Measurements from ENCODE around the gene PRKCA. TPM values are rescaled to one million over a fixed set of nuclear protein-coding genes. Genes with fewer than 3 reads are reported as not detected.

The PRKCA gene
- total RNA-seq, 6 experiments from 2014 or later, result 81.2 to 106 (median 92.9) TPM

- TF ChIP-seq, protein P1, sequence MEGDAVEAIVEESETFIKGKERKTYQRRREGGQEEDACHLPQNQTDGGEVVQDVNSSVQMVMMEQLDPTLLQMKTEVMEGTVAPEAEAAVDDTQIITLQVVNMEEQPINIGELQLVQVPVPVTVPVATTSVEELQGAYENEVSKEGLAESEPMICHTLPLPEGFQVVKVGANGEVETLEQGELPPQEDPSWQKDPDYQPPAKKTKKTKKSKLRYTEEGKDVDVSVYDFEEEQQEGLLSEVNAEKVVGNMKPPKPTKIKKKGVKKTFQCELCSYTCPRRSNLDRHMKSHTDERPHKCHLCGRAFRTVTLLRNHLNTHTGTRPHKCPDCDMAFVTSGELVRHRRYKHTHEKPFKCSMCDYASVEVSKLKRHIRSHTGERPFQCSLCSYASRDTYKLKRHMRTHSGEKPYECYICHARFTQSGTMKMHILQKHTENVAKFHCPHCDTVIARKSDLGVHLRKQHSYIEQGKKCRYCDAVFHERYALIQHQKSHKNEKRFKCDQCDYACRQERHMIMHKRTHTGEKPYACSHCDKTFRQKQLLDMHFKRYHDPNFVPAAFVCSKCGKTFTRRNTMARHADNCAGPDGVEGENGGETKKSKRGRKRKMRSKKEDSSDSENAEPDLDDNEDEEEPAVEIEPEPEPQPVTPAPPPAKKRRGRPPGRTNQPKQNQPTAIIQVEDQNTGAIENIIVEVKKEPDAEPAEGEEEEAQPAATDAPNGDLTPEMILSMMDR (IDR thresholded peaks at IDR 0.05), result no peak
- peaks cover 17% of the 10 kb centered on the region; the same call in 1 of the 2 replicates for H3K36me3 Mint-ChIP-seq (ENCODE audit: low read depth)
- no peaks in the 10 kb centered on the region for H3K9me3 Mint-ChIP-seq
- no peak for DNase-seq
- H3K4me3 Mint-ChIP-seq, result no peak overlapping the region
- peaks cover 16% of the 10 kb centered on the region for H3K27me3 Mint-ChIP-seq (ENCODE audit: insufficient read depth)
- no peak overlapping the region for H3K27ac Mint-ChIP-seq
- H3K4me1 Mint-ChIP-seq (ENCODE audit: low read depth), result no peaks in the 10 kb centered on the region
These were observed 508.7 kb downstream of the PRKCA start for GRCh38 chr17:66810951-66811682.

GRCh38 chr17:66811683-66812054, 509.3 kb downstream of the PRKCA start:
- no peak overlapping the region; the same call in 1 of the 2 replicates for H3K27ac Mint-ChIP-seq
- no peak for DNase-seq
- H3K36me3 Mint-ChIP-seq (ENCODE audit: low read depth), result peaks cover 17% of the 10 kb centered on the region; the same call in 1 of the 2 replicates
- no peaks in the 10 kb centered on the region for H3K4me1 Mint-ChIP-seq (ENCODE audit: low read depth)
- no peak overlapping the region for H3K4me3 Mint-ChIP-seq
- peaks cover 19% of the 10 kb centered on the region for H3K27me3 Mint-ChIP-seq (ENCODE audit: insufficient read depth)
- TF ChIP-seq, protein P1 (IDR thresholded peaks at IDR 0.05), result no peak
- H3K9me3 Mint-ChIP-seq, result peaks cover under 1% of the 10 kb centered on the region; the same call in 1 of the 2 replicates

DNA sequence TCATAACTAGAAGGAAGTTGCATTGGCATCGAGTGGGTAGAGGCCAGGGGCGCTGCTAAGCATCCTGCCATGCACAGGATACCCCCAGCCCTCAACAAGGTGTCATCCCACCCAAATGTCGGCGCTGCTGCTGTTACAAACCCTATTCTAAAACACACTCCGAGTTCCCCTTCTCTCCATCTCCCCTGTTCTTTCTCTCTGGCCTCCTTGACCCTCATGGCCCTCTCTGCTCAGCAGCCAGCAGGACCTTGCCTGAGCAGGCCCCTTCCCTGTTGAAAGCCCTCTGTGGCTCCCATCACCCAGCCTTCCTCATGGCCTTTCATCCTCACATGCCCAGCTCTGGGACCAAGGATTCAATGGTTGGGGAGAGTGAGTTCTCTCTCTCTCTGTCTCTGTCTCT, 510.2 kb downstream of the PRKCA start:
- H3K27me3 Mint-ChIP-seq (ENCODE audit: insufficient read depth), result peaks cover 22% of the 10 kb centered on the region
- no peak for DNase-seq
- peaks cover 10% of the 10 kb centered on the region for H3K9me3 Mint-ChIP-seq
- no peak overlapping the region for H3K4me3 Mint-ChIP-seq
- TF ChIP-seq, protein P1 (IDR thresholded peaks at IDR 0.05), result no peak
- H3K27ac Mint-ChIP-seq, result no peak overlapping the region
- peaks cover 15% of the 10 kb centered on the region; the same call in 1 of the 2 replicates for H3K36me3 Mint-ChIP-seq (ENCODE audit: low read depth)
- no peaks in the 10 kb centered on the region for H3K4me1 Mint-ChIP-seq (ENCODE audit: low read depth)

DNA sequence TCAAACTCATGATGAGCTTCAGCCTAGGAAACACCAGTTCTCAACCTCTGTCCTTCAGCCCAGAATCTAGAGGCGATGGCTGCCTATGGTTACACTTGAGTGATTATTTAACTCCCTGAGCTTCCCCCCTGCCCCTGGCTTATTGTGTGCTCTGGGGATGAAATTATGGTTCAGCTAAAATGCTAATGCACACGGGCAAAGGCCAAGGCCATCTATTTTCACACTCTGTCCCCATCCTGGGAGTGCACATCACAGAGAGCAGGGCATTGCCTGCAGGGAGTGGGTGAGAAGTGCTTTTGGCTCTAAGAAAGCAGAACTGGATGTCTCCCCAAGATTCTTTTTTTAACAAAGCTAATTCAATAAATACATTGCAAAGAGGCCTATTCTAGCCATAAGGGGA, 510.9 kb downstream of the PRKCA start:
- TF ChIP-seq, protein P1 (IDR thresholded peaks at IDR 0.05), result no peak
- peaks cover 12% of the 10 kb centered on the region; the same call in 1 of the 2 replicates for H3K36me3 Mint-ChIP-seq (ENCODE audit: low read depth)
- H3K4me1 Mint-ChIP-seq (ENCODE audit: low read depth), result no peaks in the 10 kb centered on the region
- H3K27ac Mint-ChIP-seq, result no peak overlapping the region
- H3K9me3 Mint-ChIP-seq, result peaks cover 16% of the 10 kb centered on the region
- peaks cover 21% of the 10 kb centered on the region for H3K27me3 Mint-ChIP-seq (ENCODE audit: insufficient read depth)
- no peak overlapping the region for H3K4me3 Mint-ChIP-seq
- no peak for DNase-seq

GRCh38 chr17:66814026-66814425, 511.6 kb downstream of the PRKCA start:
- no peak for DNase-seq
- H3K9me3 Mint-ChIP-seq, result peaks cover 16% of the 10 kb centered on the region
- peaks cover 8% of the 10 kb centered on the region; the same call in 1 of the 2 replicates for H3K36me3 Mint-ChIP-seq (ENCODE audit: low read depth)
- peaks cover 19% of the 10 kb centered on the region for H3K27me3 Mint-ChIP-seq (ENCODE audit: insufficient read depth)
- TF ChIP-seq, protein P1 (IDR thresholded peaks at IDR 0.05), result no peak
- H3K4me3 Mint-ChIP-seq, result no peak overlapping the region
- H3K4me1 Mint-ChIP-seq (ENCODE audit: low read depth), result no peaks in the 10 kb centered on the region
- H3K27ac Mint-ChIP-seq, result no peak overlapping the region

All from HFFc6 (cell line).